Lung (tissue), 12 donors: Measurements from ENCODE around the gene ZNF430. TPM values are rescaled to one million over a fixed set of nuclear protein-coding genes. Genes with fewer than 3 reads are reported as not detected.

Experiments used
- ATAC-seq: fragments of 200-7000 bp; cut with Tn5 transposase; one replicate; pipeline ENCODE4 v1.9.1; 2020; ENCODE audit warnings: moderate number of reproducible peaks; ENCODE audit not compliant: insufficient read depth, low FRiP score
- DNase-seq, 3 donors: peaks; one replicate each; pipeline ENCODE4 v3.0.0-alpha.2; 2013 to 2017
- H3K27ac ChIP-seq, 2 donors: one replicate each; pipeline ENCODE4 v1.5.1; 2013; ENCODE audit warnings: mild to moderate bottlenecking in 2 of 2, moderate library complexity in 2 of 2, control low read depth in 1 of 2, inconsistent platforms in 1 of 2, low read depth in 1 of 2, low read length in 1 of 2
- H3K27me3 ChIP-seq, 3 donors: one replicate each; pipeline ENCODE4 v1.5.1; 2013; ENCODE audit warnings: low read length in 2 of 3; ENCODE audit not compliant: control insufficient read depth in 3 of 3, insufficient read depth in 3 of 3
- H3K36me3 ChIP-seq, 4 donors: one replicate each; pipeline ENCODE4 v1.5.1; 2013; ENCODE audit warnings: low read length in 4 of 4, mild to moderate bottlenecking in 1 of 4, moderate library complexity in 1 of 4; ENCODE audit not compliant: control insufficient read depth in 4 of 4, insufficient read depth in 4 of 4
- H3K4me1 ChIP-seq, 5 donors: one replicate each; pipeline ENCODE4 v1.5.1; 2013; ENCODE audit warnings: low read length in 5 of 5, mild to moderate bottlenecking in 2 of 5, moderate library complexity in 1 of 5; ENCODE audit not compliant: control insufficient read depth in 5 of 5, insufficient read depth in 5 of 5
- H3K4me3 ChIP-seq: one replicate; pipeline ENCODE4 v1.5.1; 2013; ENCODE audit warnings: mild to moderate bottlenecking, control low read depth, moderate library complexity
- H3K9ac ChIP-seq, 2 donors: one replicate each; pipeline ENCODE4 v1.5.1; 2013; ENCODE audit warnings: low read length in 2 of 2, control low read depth in 1 of 2; ENCODE audit not compliant: insufficient read depth in 1 of 2
- H3K9me3 ChIP-seq, 4 donors: one replicate each; pipeline ENCODE4 v1.5.1; 2013; ENCODE audit warnings: low read length in 3 of 4, mild to moderate bottlenecking in 1 of 4, moderate library complexity in 1 of 4; ENCODE audit not compliant: control insufficient read depth in 4 of 4, insufficient read depth in 3 of 4
- WGBS, 2 donors: extraction: QIAGEN DNeasy Blood & Tissue Kit; methylation state at CpG; one replicate each; pipeline ENCODE4 v1.1.7; 2013; 5-methylcytosine and 5-hydroxymethylcytosine counted together
- polyA plus RNA-seq, 2 donors: library from polyadenylated mRNA; stranded (reverse); fragments of 200-250 nt; gene quantifications; one replicate each; pipeline ENCODE4 v1.2.1, GENCODE V29; 2013
- total RNA-seq, 2 donors: library from RNA; depleted of rRNA in 1 of 2; stranded (reverse); fragments of >200 nt in 1 of 2; gene quantifications; one replicate each; pipeline ENCODE4 v1.2.1, GENCODE V29; 2014 to 2021
- TF ChIP-seq, protein P1 (sequence below): IDR thresholded peaks from 2 replicates; pipeline ENCODE4 v1.5.1; 2012; ENCODE audit warnings: mild to moderate bottlenecking; ENCODE audit errors: control extremely low read depth, extremely low read depth
- donor health status: control.
- donor health status: control.
- donor health status: Bipolar disorder and iron deficiency.
- donor health status: healthy.
- donor health status: DM: yes; HTN: yes; CAD: no.

Gene ZNF430
- total and polyA plus RNA-seq, 4 donors = 2.8 to 17.2 (median 8.9) TPM

DNA sequence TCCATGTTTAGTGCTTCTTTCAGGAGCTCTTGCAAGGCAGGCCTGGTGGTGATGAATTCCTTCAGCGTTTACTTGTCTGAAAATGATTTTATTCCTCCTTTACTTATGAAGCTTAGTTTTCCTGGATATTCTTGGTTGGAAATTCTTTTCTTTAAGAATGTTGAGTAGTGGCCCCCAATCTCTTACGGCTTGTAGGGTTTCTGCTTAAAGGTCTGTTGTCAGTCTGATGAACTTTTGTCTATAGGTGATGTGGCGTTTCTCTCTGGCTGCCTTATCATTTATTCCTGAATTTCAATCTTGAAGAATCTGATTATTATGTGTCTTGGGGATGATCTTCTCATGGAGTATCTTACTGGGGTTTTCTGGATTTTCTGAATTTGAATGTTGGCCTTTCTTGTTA lies 26.0 kb downstream of the ZNF430 start:
- peaks cover 7 to 40% (median 22%) of the 10 kb centered on the region in 4 donors for H3K36me3 ChIP-seq
- WGBS, 2 donors = 96 to 99% methylated on average over 3 of the region's 3 CpGs
- no peak for DNase-seq
- TF ChIP-seq, protein P1, sequence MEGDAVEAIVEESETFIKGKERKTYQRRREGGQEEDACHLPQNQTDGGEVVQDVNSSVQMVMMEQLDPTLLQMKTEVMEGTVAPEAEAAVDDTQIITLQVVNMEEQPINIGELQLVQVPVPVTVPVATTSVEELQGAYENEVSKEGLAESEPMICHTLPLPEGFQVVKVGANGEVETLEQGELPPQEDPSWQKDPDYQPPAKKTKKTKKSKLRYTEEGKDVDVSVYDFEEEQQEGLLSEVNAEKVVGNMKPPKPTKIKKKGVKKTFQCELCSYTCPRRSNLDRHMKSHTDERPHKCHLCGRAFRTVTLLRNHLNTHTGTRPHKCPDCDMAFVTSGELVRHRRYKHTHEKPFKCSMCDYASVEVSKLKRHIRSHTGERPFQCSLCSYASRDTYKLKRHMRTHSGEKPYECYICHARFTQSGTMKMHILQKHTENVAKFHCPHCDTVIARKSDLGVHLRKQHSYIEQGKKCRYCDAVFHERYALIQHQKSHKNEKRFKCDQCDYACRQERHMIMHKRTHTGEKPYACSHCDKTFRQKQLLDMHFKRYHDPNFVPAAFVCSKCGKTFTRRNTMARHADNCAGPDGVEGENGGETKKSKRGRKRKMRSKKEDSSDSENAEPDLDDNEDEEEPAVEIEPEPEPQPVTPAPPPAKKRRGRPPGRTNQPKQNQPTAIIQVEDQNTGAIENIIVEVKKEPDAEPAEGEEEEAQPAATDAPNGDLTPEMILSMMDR = no peak
- H3K4me3 ChIP-seq = no peak overlapping the region
- no peak overlapping the region for H3K27ac ChIP-seq
- no peaks in the 10 kb centered on the region for H3K4me1 ChIP-seq
- H3K9ac ChIP-seq = no peak overlapping the region
- H3K9me3 ChIP-seq = peaks cover 2 to 19% (median 8%) of the 10 kb centered on the region in 4 donors
- no peaks in the 10 kb centered on the region for H3K27me3 ChIP-seq
- no peak for ATAC-seq

DNA sequence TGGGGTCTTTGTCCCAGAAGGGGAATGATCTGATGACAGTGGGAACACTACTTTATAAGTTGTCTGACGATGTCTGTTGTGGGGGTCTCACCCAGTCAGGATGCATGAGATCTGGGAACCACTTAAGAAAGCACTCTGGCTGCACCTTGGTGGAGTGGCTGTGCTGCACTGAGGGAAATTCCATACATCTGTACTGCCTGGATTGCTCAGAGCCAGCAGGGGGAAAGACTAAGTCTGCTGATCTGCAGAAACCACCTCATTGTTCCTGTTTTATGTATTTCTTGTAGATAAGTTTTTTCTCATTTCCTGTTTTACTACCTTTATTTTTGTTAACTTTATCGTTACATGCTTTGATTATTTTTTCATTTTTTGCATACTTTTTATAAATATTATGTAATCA lies 27.3 kb downstream of the ZNF430 start:
- TF ChIP-seq, protein P1 = no peak
- Histone ChIP-seq H3K4me1 (no peaks in the 10 kb centered on the region), H3K36me3 (peaks cover 9 to 35% (median 21%) of the 10 kb centered on the region in 4 donors), H3K27me3 (no peaks in the 10 kb centered on the region), H3K27ac (no peak overlapping the region), H3K9me3 (peaks cover 2 to 19% (median 7%) of the 10 kb centered on the region in 4 donors), H3K9ac (no peak overlapping the region), H3K4me3 (no peak overlapping the region)
- WGBS, 2 donors = 88 to 95% methylated on average over 2 of the region's 2 CpGs
- no peak for DNase-seq
- ATAC-seq = no peak

DNA sequence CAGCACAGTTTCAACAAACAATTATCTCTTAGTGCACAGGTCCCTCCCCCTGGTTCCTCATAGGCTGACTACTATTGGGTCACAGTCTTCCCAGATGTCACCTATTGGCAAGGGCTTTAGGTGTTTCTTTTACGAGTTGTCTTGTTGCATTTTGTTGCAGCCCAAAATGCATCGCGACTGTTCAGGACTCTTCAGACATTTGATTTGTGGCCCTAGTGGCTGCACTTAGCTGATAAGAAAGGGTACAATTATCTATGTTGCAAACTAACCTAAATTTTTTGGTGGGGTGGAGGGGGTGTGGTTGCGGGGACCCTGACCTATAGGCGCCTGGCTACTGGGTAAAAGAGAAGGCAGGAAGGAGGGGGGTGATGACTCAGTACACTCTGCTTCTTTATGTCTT lies 32.4 kb downstream of the ZNF430 start:
- no peaks in the 10 kb centered on the region for H3K27me3 ChIP-seq
- H3K4me3 ChIP-seq = no peak overlapping the region
- peaks cover 4 to 20% (median 9%) of the 10 kb centered on the region in 4 donors for H3K9me3 ChIP-seq
- ATAC-seq (no peak), DNase-seq (no peak)
- H3K9ac ChIP-seq = no peak overlapping the region
- no peak overlapping the region for H3K27ac ChIP-seq
- peaks cover 13 to 46% (median 34%) of the 10 kb centered on the region in 4 donors for H3K36me3 ChIP-seq
- TF ChIP-seq, protein P1 = no peak
- 98% methylated on average over 5 of the region's 5 CpGs for WGBS, 2 donors
- H3K4me1 ChIP-seq = no peaks in the 10 kb centered on the region

DNA sequence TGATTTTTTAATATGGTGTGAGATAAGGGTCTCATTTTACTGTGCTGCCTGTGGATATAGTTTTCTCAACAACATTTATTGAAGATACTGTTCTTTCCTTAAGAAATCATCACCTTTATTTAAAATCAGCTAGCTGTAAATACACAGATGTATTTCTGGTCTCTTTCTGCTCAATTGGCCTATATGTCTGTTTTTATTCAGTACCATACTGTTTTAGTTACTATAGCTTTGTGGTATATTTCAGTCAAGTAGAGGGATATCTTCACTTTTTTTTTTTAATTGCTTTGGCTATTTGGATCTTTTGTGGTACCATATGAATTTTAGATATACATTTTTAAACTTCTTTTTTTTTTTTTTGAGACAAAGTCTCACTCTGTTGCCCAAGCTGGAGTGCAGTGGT lies 44.9 kb downstream of the ZNF430 start:
- ATAC-seq = no peak
- Histone ChIP-seq H3K4me3 (no peak overlapping the region), H3K9me3 (peaks cover 0 to 7% (median 1%) of the 10 kb centered on the region in 4 donors), H3K4me1 (no peaks in the 10 kb centered on the region), H3K27ac (no peak overlapping the region), H3K9ac (no peak overlapping the region), H3K36me3 (peaks cover 0 to 7% (median 4%) of the 10 kb centered on the region in 4 donors), H3K27me3 (no peaks in the 10 kb centered on the region)
- no peak for DNase-seq
- TF ChIP-seq, protein P1 = no peak
